Endodermal cell (in vitro differentiated cells): ENCODE data around the gene SHISA4. TPM values are rescaled to one million over a fixed set of nuclear protein-coding genes. Genes with fewer than 3 reads are reported as not detected.

Source experiments
- DNase-seq: peaks from one replicate; pipeline ENCODE4 v3.0.0-alpha.2; 2017
- H3K27ac ChIP-seq: 2 replicates; pipeline ENCODE4 v1.5.1; 2013; ENCODE audit warnings: mild to moderate bottlenecking, low read depth, low read length, moderate library complexity
- H3K27me3 ChIP-seq: 2 replicates; pipeline ENCODE4 v1.6.1; 2013; ENCODE audit warnings: mild to moderate bottlenecking, low read length, moderate library complexity; ENCODE audit not compliant: insufficient read depth, control insufficient read depth, poor library complexity, severe bottlenecking
- H3K36me3 ChIP-seq: 2 replicates; pipeline ENCODE4 v1.7.0; 2013; ENCODE audit warnings: mild to moderate bottlenecking, low read length, moderate library complexity; ENCODE audit not compliant: control insufficient read depth, insufficient read depth
- H3K4me1 ChIP-seq: one replicate; pipeline ENCODE4 v1.7.0; 2013; ENCODE audit warnings: low read length; ENCODE audit not compliant: control insufficient read depth, insufficient read depth
- H3K4me3 ChIP-seq: 2 replicates; pipeline ENCODE4 v1.5.1; 2013; ENCODE audit warnings: mild to moderate bottlenecking, low read length, moderate library complexity
- H3K9ac ChIP-seq: 2 replicates; pipeline ENCODE4 v1.6.1; 2013; ENCODE audit warnings: mild to moderate bottlenecking, low read length, moderate library complexity; ENCODE audit not compliant: poor library complexity, severe bottlenecking; ENCODE audit errors: extremely low read depth
- H3K9me3 ChIP-seq: 2 replicates; pipeline ENCODE4 v1.6.1; 2013; ENCODE audit warnings: mild to moderate bottlenecking, low read length, moderate library complexity; ENCODE audit not compliant: control insufficient read depth
- H3K27ac Mint-ChIP-seq: 2 replicates; pipeline ENCODE4 v1.8.0; 2020; ENCODE audit warnings: mixed read lengths
- H3K27me3 Mint-ChIP-seq: 2 replicates; pipeline ENCODE4 v1.8.0; 2021; ENCODE audit warnings: mild to moderate bottlenecking, mixed read lengths; ENCODE audit not compliant: insufficient read depth
- H3K36me3 Mint-ChIP-seq: 2 replicates; pipeline ENCODE4 v1.8.0; 2020; ENCODE audit warnings: low read depth, mixed read lengths
- H3K4me1 Mint-ChIP-seq: 2 replicates; pipeline ENCODE4 v1.8.0; 2020; ENCODE audit warnings: mixed read lengths
- H3K4me3 Mint-ChIP-seq: 2 replicates; pipeline ENCODE4 v1.8.0; 2020; ENCODE audit warnings: mild to moderate bottlenecking, moderate library complexity, mixed read lengths
- H3K9me3 Mint-ChIP-seq: 2 replicates; pipeline ENCODE4 v1.8.0; 2020; ENCODE audit warnings: mild to moderate bottlenecking, mixed read lengths
- CTCF ChIP-seq: fragments of 200-600 bp; sonication (generic); conservative IDR thresholded peaks from 2 replicates; pipeline ENCODE4 v1.5.0; 2021; ENCODE audit warnings: antibody characterized with exemption, mild to moderate bottlenecking
- WGBS, 2 experiments: methylation state at CpG; one replicate each; pipeline versions ENCODE4 v1.1.5 to v1.1.7; 2013; ENCODE audit warnings: missing lambda C conversion rate in 2 of 2, mixed read lengths in 1 of 2; ENCODE audit not compliant: insufficient coverage in 1 of 2, insufficient read length in 1 of 2; 5-methylcytosine and 5-hydroxymethylcytosine counted together
- total RNA-seq, 2 donors: library from RNA; stranded (reverse); fragmentation: NEBNext Ultra II Directional in 1 of 2; extraction: Animal tissue kit (Norgen Biotek cat#: 25700) in 1 of 2; gene quantifications; 2 replicates in 1 of 2; 3 replicates in 1 of 2; pipeline ENCODE4 v1.2.1, GENCODE V29; 2021

SHISA4 gene
- total RNA-seq, 2 donors from 2014 or later, result 5.8 to 7.3 TPM

GRCh38 chr1:201845331-201846083 is 43.2 kb upstream of the SHISA4 start:
- H3K27ac Mint-ChIP-seq, result no peak overlapping the region

GRCh38 chr1:201847150-201847549 is 41.5 kb upstream of the SHISA4 start:
- WGBS, 2 experiments, result 92% methylated on average over 1 of the region's 1 CpG; no CpG with 5 or more reads in 1 of the 2 experiments

More at GRCh38 chr1:201845331-201846083, 43.2 kb upstream of the SHISA4 start:
- Histone ChIP-seq H3K9ac (no peak overlapping the region), H3K4me3 (no peak overlapping the region), H3K27me3 (no peaks in the 10 kb centered on the region), H3K36me3 (peaks cover 30% of the 10 kb centered on the region), H3K27ac (no peak overlapping the region), H3K9me3 (no peaks in the 10 kb centered on the region), H3K4me1 (peaks cover 17% of the 10 kb centered on the region)
- 88 to 94% methylated on average over 2 of the region's 2 CpGs for WGBS, 2 experiments
- H3K4me1 Mint-ChIP-seq, result peaks cover 22% of the 10 kb centered on the region
- no peaks in the 10 kb centered on the region for H3K27me3 Mint-ChIP-seq
- H3K36me3 Mint-ChIP-seq, result peaks cover 26% of the 10 kb centered on the region
- no peak for DNase-seq
- no peak for TF ChIP-seq CTCF
- no peak overlapping the region for H3K4me3 Mint-ChIP-seq
- no peaks in the 10 kb centered on the region for H3K9me3 Mint-ChIP-seq

GRCh38 chr1:201848230-201848629 is 40.5 kb upstream of the SHISA4 start:
- TF ChIP-seq CTCF, result no peak
- peaks cover 44% of the 10 kb centered on the region for H3K36me3 Mint-ChIP-seq
- no peak for DNase-seq

More at GRCh38 chr1:201847150-201847549, 41.5 kb upstream of the SHISA4 start:
- Histone ChIP-seq H3K9ac (no peak overlapping the region), H3K4me1 (peaks cover 13% of the 10 kb centered on the region), H3K27ac (no peak overlapping the region), H3K9me3 (no peaks in the 10 kb centered on the region), H3K4me3 (no peak overlapping the region), H3K27me3 (no peaks in the 10 kb centered on the region), H3K36me3 (peaks cover 43% of the 10 kb centered on the region)
- DNase-seq, result no peak
- no peaks in the 10 kb centered on the region for H3K27me3 Mint-ChIP-seq
- peaks cover 37% of the 10 kb centered on the region for H3K36me3 Mint-ChIP-seq
- no peak overlapping the region for H3K4me3 Mint-ChIP-seq
- H3K27ac Mint-ChIP-seq, result no peak overlapping the region
- TF ChIP-seq CTCF, result no peak
- peaks cover 10% of the 10 kb centered on the region for H3K4me1 Mint-ChIP-seq
- H3K9me3 Mint-ChIP-seq, result no peaks in the 10 kb centered on the region

More at GRCh38 chr1:201848230-201848629, 40.5 kb upstream of the SHISA4 start:
- no peak overlapping the region for H3K4me3 Mint-ChIP-seq
- no peaks in the 10 kb centered on the region for H3K9me3 ChIP-seq
- H3K27ac Mint-ChIP-seq, result no peak overlapping the region
- H3K36me3 ChIP-seq, result peaks cover 54% of the 10 kb centered on the region
- no peak overlapping the region for H3K27ac ChIP-seq
- no peak overlapping the region for H3K4me3 ChIP-seq
- H3K4me1 Mint-ChIP-seq, result peaks cover under 1% of the 10 kb centered on the region
- 96 to 98% methylated on average over 6 of the region's 6 CpGs for WGBS, 2 experiments
- peaks cover 5% of the 10 kb centered on the region for H3K4me1 ChIP-seq
- H3K27me3 Mint-ChIP-seq, result no peaks in the 10 kb centered on the region
- no peaks in the 10 kb centered on the region for H3K27me3 ChIP-seq
- H3K9ac ChIP-seq, result no peak overlapping the region
- no peaks in the 10 kb centered on the region for H3K9me3 Mint-ChIP-seq
